ENCODE results near the gene UST. TPM values are rescaled to one million over a fixed set of nuclear protein-coding genes. Genes with fewer than 3 reads are reported as not detected.

UST gene
- total and polyA plus RNA-seq, 9 of the 15 experiments (the other 6 are each of a cell fraction or from before 2014, with no cell fraction given): 0.04 to 0.10 TPM; not detected in 7

GRCh38 chr6:148747145-148747470 is 278 bp downstream of the UST start:
- no TSS peak for BruUV-seq (replicated peaks)
- ATAC-seq: peak; percentile 61; the same call in 2 of the 3 replicates
- Histone ChIP-seq H3K4me1 (replicated peaks in 1 of 2; ENCODE audit: control insufficient read depth in 2 of 2, insufficient read depth in 2 of 2, low read length in 2 of 2) (peaks cover 0 to 15% of the 10 kb centered on the region in 2 experiments; a peak in 3 of 5 replicates), H3K9ac (ENCODE audit: insufficient read depth in 1 of 2, low read depth in 2 of 2, low read length in 2 of 2) (peak overlapping the region in 1 of 2 experiments; percentile 76; a peak in 1 of 4 replicates), H3K27ac (ENCODE audit: extremely low read depth, low read depth, low read length) (no peak overlapping the region), H3K27me3 (ENCODE audit: control insufficient read depth in 2 of 2, insufficient read depth in 2 of 2, low read length in 2 of 2) (peaks cover 12 to 44% of the 10 kb centered on the region in 2 experiments; a peak in 4 of 5 replicates), H3K9me1 (ENCODE audit: control insufficient read depth, insufficient read depth, low read length) (no peaks in the 10 kb centered on the region), H4K20me1 (replicated peaks; ENCODE audit: control insufficient read depth, insufficient read depth, low read length) (no peaks in the 10 kb centered on the region), H3K4me3 (peak overlapping the region; percentile 41), H3K4me2 (ENCODE audit: insufficient read depth, low read length) (peak overlapping the region; percentile 78), H3K9me3 (replicated peaks; ENCODE audit: control insufficient read depth, insufficient read depth, low read depth, low read length) (no peaks in the 10 kb centered on the region), H3K79me2 (ENCODE audit: control insufficient read depth, insufficient read depth, low read length) (no peaks in the 10 kb centered on the region), H3K36me3 (ENCODE audit: control insufficient read depth, insufficient read depth, low read length) (no peaks in the 10 kb centered on the region), H2AFZ (ENCODE audit: low read depth, low read length) (no peak overlapping the region)
- FAIRE-seq: no peak
- WGBS (ENCODE audit: insufficient coverage, low coverage, missing lambda C conversion rate): 6% methylated on average over 6 of the region's 45 CpGs
- ChIA-PET CTCF (ENCODE audit: low intra/inter-chr PET ratio) (no interaction called here), POLR2A (no interaction called here)
- intact Hi-C loops (cut with micrococcal nuclease): loop anchor here (2.0 kb wide), 1 partner anchor 202 kb away; no protein-coding TSS in a partner anchor
- peak in 2 of 4 experiments; percentile 14 to 16 for DNase-seq (ENCODE audit: extremely low read depth in 1 of 4, low spot score in 3 of 4)
- in situ Hi-C loops (cut with MboI): no loop called here
- TF ChIP-seq NONO (IDR thresholded peaks at IDR 0.05; ENCODE audit: low read depth in 2 of 2, low read length in 1 of 2) (0 out of 4 replicates have a peak, but pooled peaks of 1 of the 2 experiments have one; percentile 31), VEZF1 (CRISPR knock-in tag; IDR thresholded peaks at IDR 0.05) (0 out of 2 replicates have a peak, but pooled peaks have one; percentile 6), PCBP1 (IDR thresholded peaks at IDR 0.05; ENCODE audit: low read depth, low read length, poor library complexity, severe bottlenecking) (peak; percentile 3), MAX (CRISPR knock-in tag; IDR thresholded peaks at IDR 0.05) (no peak)
